Measurements from ENCODE around the gene IRS2. TPM values are rescaled to one million over a fixed set of nuclear protein-coding genes. Genes with fewer than 3 reads are reported as not detected.
A peak's percentile ranks its signal among the peaks of the same experiment; 100 is the strongest.

The IRS2 gene
- total RNA-seq, 2 experiments from 2014 or later: 0.63 to 2.7 TPM

DNA sequence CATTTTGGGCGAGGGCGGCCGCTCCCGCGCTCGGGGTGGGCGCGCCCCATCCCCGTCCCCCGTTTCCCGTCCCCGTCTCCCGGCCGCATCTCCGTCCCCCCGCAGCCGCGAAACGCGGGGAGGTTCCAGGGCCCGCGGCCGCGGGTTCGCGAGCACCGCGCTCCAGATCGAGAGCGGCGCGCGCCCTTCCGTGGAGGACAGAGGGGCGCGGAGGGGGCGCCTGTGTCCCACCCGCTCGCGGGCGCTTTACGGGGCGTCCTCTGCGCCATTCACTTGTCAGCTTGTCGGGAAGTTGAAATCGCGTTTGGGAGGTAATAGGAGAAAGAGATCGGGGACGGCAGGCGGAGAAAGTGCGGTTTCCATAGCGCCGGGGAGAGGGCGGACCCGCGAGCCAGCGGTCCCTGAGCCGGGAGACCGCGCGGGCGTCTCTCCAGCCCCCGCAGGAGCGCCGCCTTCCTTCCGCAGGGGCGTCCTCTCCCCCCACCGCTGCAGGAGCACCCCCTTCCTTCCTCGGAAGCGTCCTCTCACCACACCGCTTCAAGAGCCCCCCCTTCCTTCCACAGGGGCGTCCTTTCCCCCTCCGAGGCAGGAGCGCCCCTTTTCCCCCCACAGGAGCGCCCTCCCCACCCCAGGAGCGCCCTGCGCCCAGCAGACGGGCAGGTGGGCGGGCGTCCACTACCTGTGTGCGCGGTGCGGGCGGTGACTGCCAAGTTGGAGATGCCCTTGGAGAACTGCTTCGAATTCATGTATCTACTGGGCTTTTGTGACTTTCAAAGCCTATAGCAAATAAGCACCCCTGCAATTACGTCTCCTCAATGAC, 962 bp upstream of the IRS2 start:
- Histone ChIP-seq H3K36me3 (ENCODE audit: insufficient read depth, low read length) (no peaks in the 10 kb centered on the region), H3K9me2 (ENCODE audit: insufficient read depth, low read length) (no peaks in the 10 kb centered on the region), H4K20me1 (ENCODE audit: insufficient read depth, low read length) (no peaks in the 10 kb centered on the region), H3K27ac (ENCODE audit: low read depth, low read length, poor library complexity, severe bottlenecking) (peak overlapping the region; percentile 11), H3K4me1 (ENCODE audit: insufficient read depth, low read length, poor library complexity, severe bottlenecking) (no peaks in the 10 kb centered on the region), H3K79me2 (ENCODE audit: insufficient read depth, low read depth, low read length) (no peaks in the 10 kb centered on the region), H3K4me2 (ENCODE audit: low read length) (peak overlapping the region; percentile 55), H3K4me3 (ENCODE audit: low read depth, low read length, poor library complexity, severe bottlenecking) (peak overlapping the region; percentile 74), H2AFZ (ENCODE audit: low read length) (peak overlapping the region; percentile 54; the same call in 1 of the 2 replicates), H3K9me3 (ENCODE audit: low read length) (no peaks in the 10 kb centered on the region)
- CTCF ChIA-PET (ENCODE audit: unreplicated experiment): no interaction called here
- POLR2A ChIA-PET: interaction anchor here (0.7 kb wide), 1 partner anchor 882 kb away, joined by 3 read pairs; no protein-coding TSS in a partner anchor
- BruUV-seq (replicated peaks): no TSS peak
- intact Hi-C loops (cut with micrococcal nuclease; ENCODE audit: unreplicated experiment): loop anchor here (10.0 kb wide), 1 partner anchor 653 kb away; no protein-coding TSS in a partner anchor
- peak; percentile 25 for DNase-seq (ENCODE audit: low spot score)
- TF ChIP-seq, protein P1, sequence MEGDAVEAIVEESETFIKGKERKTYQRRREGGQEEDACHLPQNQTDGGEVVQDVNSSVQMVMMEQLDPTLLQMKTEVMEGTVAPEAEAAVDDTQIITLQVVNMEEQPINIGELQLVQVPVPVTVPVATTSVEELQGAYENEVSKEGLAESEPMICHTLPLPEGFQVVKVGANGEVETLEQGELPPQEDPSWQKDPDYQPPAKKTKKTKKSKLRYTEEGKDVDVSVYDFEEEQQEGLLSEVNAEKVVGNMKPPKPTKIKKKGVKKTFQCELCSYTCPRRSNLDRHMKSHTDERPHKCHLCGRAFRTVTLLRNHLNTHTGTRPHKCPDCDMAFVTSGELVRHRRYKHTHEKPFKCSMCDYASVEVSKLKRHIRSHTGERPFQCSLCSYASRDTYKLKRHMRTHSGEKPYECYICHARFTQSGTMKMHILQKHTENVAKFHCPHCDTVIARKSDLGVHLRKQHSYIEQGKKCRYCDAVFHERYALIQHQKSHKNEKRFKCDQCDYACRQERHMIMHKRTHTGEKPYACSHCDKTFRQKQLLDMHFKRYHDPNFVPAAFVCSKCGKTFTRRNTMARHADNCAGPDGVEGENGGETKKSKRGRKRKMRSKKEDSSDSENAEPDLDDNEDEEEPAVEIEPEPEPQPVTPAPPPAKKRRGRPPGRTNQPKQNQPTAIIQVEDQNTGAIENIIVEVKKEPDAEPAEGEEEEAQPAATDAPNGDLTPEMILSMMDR (conservative IDR thresholded peaks at IDR 0.05; ENCODE audit: low read length): no peak
- TF ChIP-seq EZH2phosphoT487 (IDR thresholded peaks at IDR 0.05; ENCODE audit: borderline replicate concordance, low read depth, low read length): no peak

DNA sequence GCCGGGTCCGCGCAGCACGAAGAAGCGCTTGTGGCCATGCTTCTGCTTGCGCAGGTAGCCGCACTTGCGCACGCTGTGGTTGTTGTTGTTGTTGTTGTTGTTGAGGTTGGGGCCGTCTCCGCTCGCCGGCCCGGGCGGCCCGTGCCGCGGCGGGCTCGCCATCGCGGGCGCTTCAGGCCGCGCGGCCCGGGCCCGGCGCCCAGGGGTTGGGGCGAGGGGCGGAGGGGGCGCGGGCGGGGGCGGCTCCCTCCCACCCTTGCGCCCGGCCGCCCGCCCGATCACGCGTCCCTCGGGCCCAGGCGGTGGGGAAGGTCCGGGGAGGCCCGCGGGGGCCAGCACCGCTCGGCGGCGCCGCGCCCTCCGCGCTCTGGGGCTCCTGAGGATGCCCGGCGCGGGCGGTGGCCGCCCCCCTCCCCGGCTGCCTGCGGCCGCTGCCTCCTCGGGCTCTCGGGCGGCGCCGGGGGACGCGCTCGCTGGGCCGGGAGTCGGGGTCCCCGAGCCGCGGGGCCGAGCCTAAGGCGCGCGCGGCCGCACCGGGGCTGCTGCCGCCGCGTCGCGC, 412 bp downstream of the IRS2 start:
- H3K27ac ChIP-seq (ENCODE audit: low read depth, low read length, poor library complexity, severe bottlenecking): no peak overlapping the region

More for the DNA sequence above, 412 bp downstream of the IRS2 start:
- no peaks in the 10 kb centered on the region for H3K36me3 ChIP-seq (ENCODE audit: insufficient read depth, low read length)
- H4K20me1 ChIP-seq (ENCODE audit: insufficient read depth, low read length): no peaks in the 10 kb centered on the region
- peak overlapping the region; percentile 50; the same call in 1 of the 2 replicates for H3K4me2 ChIP-seq (ENCODE audit: low read length)
- TF ChIP-seq EZH2phosphoT487 (IDR thresholded peaks at IDR 0.05; ENCODE audit: borderline replicate concordance, low read depth, low read length): no peak
- TF ChIP-seq, protein P1 (conservative IDR thresholded peaks at IDR 0.05; ENCODE audit: low read length): no peak
- H2AFZ ChIP-seq (ENCODE audit: low read length): no peak overlapping the region
- CTCF ChIA-PET (ENCODE audit: unreplicated experiment): no interaction called here
- no peak for DNase-seq (ENCODE audit: low spot score)
- no peaks in the 10 kb centered on the region for H3K79me2 ChIP-seq (ENCODE audit: insufficient read depth, low read depth, low read length)
- no TSS peak for BruUV-seq (replicated peaks)
- no peaks in the 10 kb centered on the region for H3K9me2 ChIP-seq (ENCODE audit: insufficient read depth, low read length)
- intact Hi-C loops (cut with micrococcal nuclease; ENCODE audit: unreplicated experiment): loop anchor here (10.0 kb wide), 1 partner anchor 651 kb away; no protein-coding TSS in a partner anchor
- POLR2A ChIA-PET: no interaction called here
- no peaks in the 10 kb centered on the region for H3K9me3 ChIP-seq (ENCODE audit: low read length)
- H3K4me3 ChIP-seq (ENCODE audit: low read depth, low read length, poor library complexity, severe bottlenecking): peak overlapping the region; percentile 55
- H3K4me1 ChIP-seq (ENCODE audit: insufficient read depth, low read length, poor library complexity, severe bottlenecking): no peaks in the 10 kb centered on the region

Measured in OCI-LY7 (cell line).